Osteocyte (in vitro differentiated cells): Measurements from ENCODE around the gene SLC8A2. TPM values are rescaled to one million over a fixed set of nuclear protein-coding genes. Genes with fewer than 3 reads are reported as not detected.

Experiments used
- DNase-seq: peaks from one replicate; pipeline ENCODE4 v3.0.0; 2021; ENCODE audit warnings: mixed read lengths; ENCODE audit not compliant: unreplicated experiment; ENCODE audit errors: extremely low spot score
- H3K27ac Mint-ChIP-seq: one replicate; pipeline ENCODE4 v1.8.0; 2021; ENCODE audit warnings: mild to moderate bottlenecking, mixed read lengths; ENCODE audit not compliant: unreplicated experiment
- H3K27me3 Mint-ChIP-seq: one replicate; pipeline ENCODE4 v1.8.0; 2021; ENCODE audit warnings: mixed read lengths; ENCODE audit not compliant: unreplicated experiment
- H3K36me3 Mint-ChIP-seq: one replicate; pipeline ENCODE4 v1.8.0; 2021; ENCODE audit warnings: mixed read lengths; ENCODE audit not compliant: unreplicated experiment
- H3K4me1 Mint-ChIP-seq: one replicate; pipeline ENCODE4 v1.8.0; 2021; ENCODE audit warnings: mixed read lengths; ENCODE audit not compliant: unreplicated experiment
- H3K4me3 Mint-ChIP-seq: one replicate; pipeline ENCODE4 v1.8.0; 2021; ENCODE audit warnings: mild to moderate bottlenecking, moderate library complexity, mixed read lengths; ENCODE audit not compliant: unreplicated experiment
- H3K9me3 Mint-ChIP-seq: one replicate; pipeline ENCODE4 v1.8.0; 2021; ENCODE audit warnings: mixed read lengths; ENCODE audit not compliant: unreplicated experiment
- total RNA-seq: library from RNA; stranded (reverse); gene quantifications from 2 replicates; pipeline ENCODE4 v1.2.1, GENCODE V29; 2021
- TF ChIP-seq, protein P1 (sequence below): fragments of 200-600 bp; sonication (generic); IDR thresholded peaks from 2 replicates; pipeline ENCODE4 v1.5.0; 2021; ENCODE audit warnings: antibody characterized with exemption, mild to moderate bottlenecking, moderate library complexity

Gene SLC8A2
- total RNA-seq, 1 donor from 2014 or later = not detected

GRCh38 chr19:47497821-47498520 lies 26.3 kb upstream of the SLC8A2 start:
- TF ChIP-seq, protein P1, sequence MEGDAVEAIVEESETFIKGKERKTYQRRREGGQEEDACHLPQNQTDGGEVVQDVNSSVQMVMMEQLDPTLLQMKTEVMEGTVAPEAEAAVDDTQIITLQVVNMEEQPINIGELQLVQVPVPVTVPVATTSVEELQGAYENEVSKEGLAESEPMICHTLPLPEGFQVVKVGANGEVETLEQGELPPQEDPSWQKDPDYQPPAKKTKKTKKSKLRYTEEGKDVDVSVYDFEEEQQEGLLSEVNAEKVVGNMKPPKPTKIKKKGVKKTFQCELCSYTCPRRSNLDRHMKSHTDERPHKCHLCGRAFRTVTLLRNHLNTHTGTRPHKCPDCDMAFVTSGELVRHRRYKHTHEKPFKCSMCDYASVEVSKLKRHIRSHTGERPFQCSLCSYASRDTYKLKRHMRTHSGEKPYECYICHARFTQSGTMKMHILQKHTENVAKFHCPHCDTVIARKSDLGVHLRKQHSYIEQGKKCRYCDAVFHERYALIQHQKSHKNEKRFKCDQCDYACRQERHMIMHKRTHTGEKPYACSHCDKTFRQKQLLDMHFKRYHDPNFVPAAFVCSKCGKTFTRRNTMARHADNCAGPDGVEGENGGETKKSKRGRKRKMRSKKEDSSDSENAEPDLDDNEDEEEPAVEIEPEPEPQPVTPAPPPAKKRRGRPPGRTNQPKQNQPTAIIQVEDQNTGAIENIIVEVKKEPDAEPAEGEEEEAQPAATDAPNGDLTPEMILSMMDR = no peak
- DNase-seq = no peak
- H3K36me3 Mint-ChIP-seq = peaks cover 18% of the 10 kb centered on the region

DNA sequence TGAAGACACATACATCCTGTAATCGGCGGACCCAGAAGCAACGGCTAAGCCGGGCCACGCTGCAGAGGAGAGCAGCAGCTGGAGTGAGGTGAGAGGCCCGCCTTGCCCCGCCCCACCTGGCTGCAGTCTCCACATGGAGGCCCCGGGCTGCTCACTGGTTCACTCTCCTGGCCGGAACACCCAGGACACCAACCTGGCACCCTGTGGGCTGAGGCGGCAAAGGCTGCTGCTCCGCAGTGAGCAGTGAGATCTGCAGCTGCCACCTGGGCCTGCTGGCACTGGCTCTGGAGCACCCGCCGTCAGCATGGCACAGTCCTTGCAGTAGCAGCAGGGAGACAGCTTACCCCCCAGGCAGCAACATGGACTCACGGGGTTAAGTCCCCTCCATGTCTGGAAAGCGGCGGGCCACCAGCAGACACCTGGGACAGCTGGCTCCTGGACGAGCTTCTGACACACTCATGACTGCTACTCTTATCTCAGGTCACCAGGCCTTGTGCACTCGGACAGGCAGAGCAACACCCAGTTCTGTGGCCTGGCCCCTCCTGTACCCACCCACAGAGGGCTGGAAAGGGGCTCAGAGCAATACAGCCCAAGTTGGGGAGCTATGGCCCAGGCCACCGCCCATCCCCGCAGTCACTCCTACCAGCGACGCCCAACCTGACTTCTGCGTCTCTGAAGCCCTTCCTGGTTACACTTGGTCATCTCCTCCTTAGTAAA lies 25.5 kb upstream of the SLC8A2 start:
- no peaks in the 10 kb centered on the region for H3K27me3 Mint-ChIP-seq
- no peak overlapping the region for H3K27ac Mint-ChIP-seq
- peaks cover 13% of the 10 kb centered on the region for H3K36me3 Mint-ChIP-seq
- H3K4me1 Mint-ChIP-seq = peaks cover 2% of the 10 kb centered on the region
- no peaks in the 10 kb centered on the region for H3K9me3 Mint-ChIP-seq
- no peak for DNase-seq
- TF ChIP-seq, protein P1 = no peak
- H3K4me3 Mint-ChIP-seq = no peak overlapping the region

More at GRCh38 chr19:47497821-47498520, 26.3 kb upstream of the SLC8A2 start:
- Mint-ChIP-seq H3K4me3 (no peak overlapping the region), H3K4me1 (peaks cover 2% of the 10 kb centered on the region), H3K27ac (no peak overlapping the region), H3K9me3 (no peaks in the 10 kb centered on the region), H3K27me3 (no peaks in the 10 kb centered on the region)

DNA sequence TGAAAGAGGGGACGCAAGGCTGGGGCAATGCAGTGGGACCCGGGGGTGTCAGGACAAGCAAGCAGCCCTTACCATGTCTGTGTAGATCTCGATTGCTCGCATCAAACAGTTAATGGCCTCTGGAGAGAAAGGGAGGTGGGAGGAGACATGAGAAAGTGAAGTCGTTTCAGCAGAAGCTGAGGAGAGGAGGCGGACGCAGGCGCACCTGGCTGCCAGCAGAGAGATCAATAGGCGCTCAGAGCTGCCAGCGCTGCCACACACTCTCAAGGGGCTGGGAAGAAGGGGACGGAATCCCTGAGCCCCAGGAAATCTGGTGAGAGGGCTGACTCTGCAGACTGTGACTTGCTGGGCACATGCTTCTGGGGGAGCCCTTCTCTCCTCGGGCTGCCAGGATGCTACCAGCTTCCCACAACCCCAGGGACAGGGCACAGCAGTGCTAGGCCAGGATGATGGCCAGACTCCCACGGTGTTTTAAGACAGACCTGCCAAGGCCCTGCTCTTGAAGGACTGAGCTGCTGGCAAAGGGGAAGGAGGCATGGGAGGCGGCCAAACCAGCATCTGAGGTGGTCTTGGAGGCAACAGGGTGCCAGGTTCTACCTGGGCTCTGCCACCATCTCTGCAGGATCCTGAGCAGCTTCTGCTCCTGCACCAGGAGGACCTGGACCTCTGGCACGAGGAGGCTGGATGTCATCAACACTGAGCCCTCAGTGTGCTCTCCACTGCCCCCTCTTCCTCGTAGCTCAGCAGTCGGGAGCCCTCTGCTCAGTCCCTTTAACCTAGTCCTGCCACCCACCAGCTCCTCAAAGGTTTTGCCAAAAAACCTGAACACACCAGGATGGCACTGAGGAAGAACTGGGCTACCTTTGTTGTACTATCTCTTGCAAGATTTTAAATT lies 24.0 kb upstream of the SLC8A2 start:
- H3K9me3 Mint-ChIP-seq = no peaks in the 10 kb centered on the region
- DNase-seq = no peak
- no peaks in the 10 kb centered on the region for H3K27me3 Mint-ChIP-seq
- TF ChIP-seq, protein P1 = no peak
- peaks cover 10% of the 10 kb centered on the region for H3K36me3 Mint-ChIP-seq
- no peak overlapping the region for H3K4me3 Mint-ChIP-seq
- H3K27ac Mint-ChIP-seq = no peak overlapping the region
- peaks cover 2% of the 10 kb centered on the region for H3K4me1 Mint-ChIP-seq

DNA sequence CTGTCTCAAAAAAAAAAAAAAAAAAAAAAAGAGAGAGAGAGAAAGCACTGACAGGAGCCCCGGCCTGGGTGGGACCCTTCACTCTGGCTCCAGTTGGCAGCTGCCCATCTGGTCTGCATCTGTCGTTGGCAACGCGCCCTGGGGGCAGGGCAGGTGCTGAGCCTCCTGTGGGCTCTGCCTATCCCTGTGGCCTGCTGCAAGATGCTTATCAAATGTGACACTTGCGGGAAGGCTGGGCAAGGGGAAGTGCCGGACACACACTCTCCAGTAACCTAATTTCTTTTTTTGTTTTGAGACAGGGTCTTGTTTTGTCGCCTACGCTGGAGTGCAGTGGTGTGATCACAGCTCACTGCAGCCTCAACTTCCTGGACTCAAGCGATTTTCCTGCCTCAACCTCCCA lies 23.0 kb upstream of the SLC8A2 start:
- no peak overlapping the region for H3K4me3 Mint-ChIP-seq
- H3K36me3 Mint-ChIP-seq = peaks cover 9% of the 10 kb centered on the region
- TF ChIP-seq, protein P1 = no peak
- no peak overlapping the region for H3K27ac Mint-ChIP-seq
- peaks cover 2% of the 10 kb centered on the region for H3K4me1 Mint-ChIP-seq
- no peak for DNase-seq
- H3K9me3 Mint-ChIP-seq = no peaks in the 10 kb centered on the region
- H3K27me3 Mint-ChIP-seq = no peaks in the 10 kb centered on the region
